WTC11 (cell line): ENCODE data around the gene F10. TPM values are rescaled to one million over a fixed set of nuclear protein-coding genes. Genes with fewer than 3 reads are reported as not detected.
A peak's percentile ranks its signal among the peaks of the same experiment; 100 is the strongest.

Experiments
- ATAC-seq: fragments of 200-7000 bp; cut with Tn5 transposase; 2 replicates; pipeline ENCODE4 v1.10.0; 2021; ENCODE audit warnings: mild to moderate bottlenecking, moderate library complexity
- CTCF ChIA-PET: fragments of 300-600 bp; sonication (Branson Sonifier 250); formaldehyde crosslinking; loops from one replicate; lab custom pipeline; 2021; ENCODE audit warnings: antibody characterized with exemption; lab: Charles Lee
- POLR2A ChIA-PET: fragments of 350-600 bp; sonication (Branson Sonifier 250); formaldehyde crosslinking; loops from one replicate; lab custom pipeline; 2021; ENCODE audit warnings: antibody characterized with exemption; lab: Charles Lee
- DNase-seq: peaks from one replicate; pipeline ENCODE4 v3.0.0; 2021; ENCODE audit warnings: low spot score
- H3K27ac Mint-ChIP-seq: 2 replicates; pipeline ENCODE4 v1.8.0; 2021; ENCODE audit warnings: mixed read lengths
- H3K27me3 Mint-ChIP-seq: 2 replicates; pipeline ENCODE4 v1.8.0; 2021; ENCODE audit warnings: low read depth, mild to moderate bottlenecking, moderate library complexity, mixed read lengths
- H3K36me3 Mint-ChIP-seq: 2 replicates; pipeline ENCODE4 v1.8.0; 2021; ENCODE audit warnings: mixed read lengths
- H3K4me1 Mint-ChIP-seq: 2 replicates; pipeline ENCODE4 v1.8.0; 2022; ENCODE audit warnings: mixed read lengths
- H3K4me3 Mint-ChIP-seq: 2 replicates; pipeline ENCODE4 v1.8.0; 2021; ENCODE audit warnings: mild to moderate bottlenecking, moderate library complexity, mixed read lengths
- H3K9me3 Mint-ChIP-seq: 2 replicates; pipeline ENCODE4 v1.8.0; 2021; ENCODE audit warnings: mixed read lengths
- ATF1 ChIP-seq: sonication (generic); formaldehyde crosslinking; IDR thresholded peaks from 2 replicates; pipeline ENCODE4 v1.8.1; 2023; ENCODE audit warnings: mild to moderate bottlenecking, moderate library complexity, missing genetic modification reagents
- E2F5 ChIP-seq: sonication (generic); formaldehyde crosslinking; IDR thresholded peaks from 2 replicates; pipeline ENCODE4 v1.8.1; 2022; ENCODE audit warnings: mild to moderate bottlenecking, moderate library complexity, missing genetic modification reagents
- EMX1 ChIP-seq: fragments of 250-450 bp; sonication (Bioruptor Pico); IDR thresholded peaks from 2 replicates; pipeline ENCODE4 v1.8.0; 2021; ENCODE audit warnings: mild to moderate bottlenecking
- ETV6 ChIP-seq: sonication (generic); formaldehyde crosslinking; IDR thresholded peaks from 2 replicates; pipeline ENCODE4 v1.8.1; 2022; ENCODE audit warnings: mild to moderate bottlenecking, missing genetic modification reagents
- GABPB1 ChIP-seq: sonication (generic); formaldehyde crosslinking; IDR thresholded peaks from 2 replicates; pipeline ENCODE4 v1.8.1; 2023; ENCODE audit warnings: mild to moderate bottlenecking, missing genetic modification reagents
- JAZF1 ChIP-seq: fragments of 250-450 bp; sonication (Bioruptor Pico); IDR thresholded peaks from 2 replicates; pipeline ENCODE4 v1.9.0; 2021; ENCODE audit warnings: moderate library complexity, mild to moderate bottlenecking, inconsistent platforms
- NFE2L1 ChIP-seq: sonication (generic); formaldehyde crosslinking; IDR thresholded peaks from 2 replicates; pipeline ENCODE4 v1.8.1; 2023; ENCODE audit warnings: missing genetic modification reagents
- NR2C2 ChIP-seq: sonication (generic); formaldehyde crosslinking; IDR thresholded peaks from 2 replicates; pipeline ENCODE4 v1.8.0; 2022; ENCODE audit warnings: mild to moderate bottlenecking, missing genetic modification reagents
- RELA ChIP-seq: sonication (generic); formaldehyde crosslinking; IDR thresholded peaks from 2 replicates; pipeline ENCODE4 v1.8.1; 2022; ENCODE audit warnings: missing genetic modification reagents, mild to moderate bottlenecking, borderline replicate concordance
- SMAD4 ChIP-seq: sonication (generic); formaldehyde crosslinking; IDR thresholded peaks from 2 replicates; pipeline ENCODE4 v1.8.0; 2022; ENCODE audit warnings: mild to moderate bottlenecking, missing genetic modification reagents
- TEAD4 ChIP-seq: sonication (generic); formaldehyde crosslinking; IDR thresholded peaks from 2 replicates; pipeline ENCODE4 v1.8.0; 2022; ENCODE audit warnings: mild to moderate bottlenecking, missing genetic modification reagents
- USF2 ChIP-seq: sonication (generic); formaldehyde crosslinking; IDR thresholded peaks from 2 replicates; pipeline ENCODE4 v1.8.1; 2023; ENCODE audit warnings: mild to moderate bottlenecking, missing genetic modification reagents, moderate library complexity
- ZMAT4 ChIP-seq: fragments of 250-450 bp; sonication (Bioruptor Pico); IDR thresholded peaks from 2 replicates; pipeline ENCODE4 v1.9.0; 2021; ENCODE audit warnings: mild to moderate bottlenecking
- ZNF512 ChIP-seq: sonication (generic); formaldehyde crosslinking; IDR thresholded peaks from 2 replicates; pipeline ENCODE4 v1.8.1; 2022; ENCODE audit warnings: missing genetic modification reagents, borderline replicate concordance
- ZNF671 ChIP-seq: fragments of 250-450 bp; sonication (Bioruptor Pico); IDR thresholded peaks from 2 replicates; pipeline ENCODE4 v1.8.0; 2021; ENCODE audit warnings: mild to moderate bottlenecking
- total RNA-seq: library from RNA; stranded (reverse); gene quantifications from 3 replicates; pipeline ENCODE4 v1.2.3, GENCODE V29; 2021
- TF ChIP-seq, protein P1 (sequence below): sonication (generic); formaldehyde crosslinking; IDR thresholded peaks from 2 replicates; pipeline ENCODE4 v1.8.1; 2023; ENCODE audit warnings: mild to moderate bottlenecking, moderate library complexity, missing genetic modification reagents
- TF ChIP-seq, protein P2 (sequence below): sonication (generic); formaldehyde crosslinking; IDR thresholded peaks from 2 replicates; pipeline ENCODE4 v1.8.0; 2022; ENCODE audit warnings: mild to moderate bottlenecking, missing genetic modification reagents

F10 gene
- total RNA-seq, 1 experiment from 2014 or later: 0.87 TPM

DNA sequence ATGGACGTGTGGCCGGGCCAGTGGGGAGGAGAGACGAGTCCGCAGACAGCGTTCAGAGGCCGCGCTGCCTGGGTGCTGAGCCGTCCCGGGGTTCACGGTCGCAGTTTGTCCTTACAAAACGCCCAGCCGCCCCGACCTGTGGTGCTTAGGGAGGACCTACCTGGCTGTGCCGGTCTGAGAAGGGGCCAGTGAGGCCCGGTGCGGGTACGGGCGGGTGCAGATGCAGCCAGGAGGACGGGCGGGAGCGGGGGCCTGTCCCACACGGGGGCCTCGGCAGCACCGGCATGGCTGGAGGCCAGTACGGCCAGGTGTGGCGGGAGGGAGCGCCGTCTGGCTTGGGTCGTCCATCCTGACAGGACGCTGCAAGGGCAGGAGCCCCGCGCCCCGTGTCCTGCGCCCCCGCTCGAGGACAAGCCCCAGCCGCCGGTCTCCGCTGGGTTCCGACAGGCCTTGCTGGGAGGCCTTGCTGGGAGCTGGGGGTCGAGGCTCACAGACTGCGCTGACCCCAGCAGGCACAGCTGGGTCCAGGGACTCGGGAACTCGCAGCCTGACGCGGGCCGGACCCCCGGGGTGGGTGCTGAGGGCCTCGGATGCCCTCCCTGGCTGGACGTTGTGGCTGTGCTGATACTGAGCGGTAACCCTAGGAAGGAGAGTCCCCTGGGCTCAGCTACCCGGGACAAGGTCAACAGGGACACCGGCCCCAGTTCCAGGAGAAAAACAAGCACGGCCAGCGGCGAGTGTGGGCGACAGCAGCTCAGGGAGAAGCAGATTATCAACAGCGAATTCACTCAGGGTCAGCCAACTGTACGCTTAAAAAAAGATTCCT is 30.6 kb downstream of the F10 start (continued):
- TF ChIP-seq, protein P1, sequence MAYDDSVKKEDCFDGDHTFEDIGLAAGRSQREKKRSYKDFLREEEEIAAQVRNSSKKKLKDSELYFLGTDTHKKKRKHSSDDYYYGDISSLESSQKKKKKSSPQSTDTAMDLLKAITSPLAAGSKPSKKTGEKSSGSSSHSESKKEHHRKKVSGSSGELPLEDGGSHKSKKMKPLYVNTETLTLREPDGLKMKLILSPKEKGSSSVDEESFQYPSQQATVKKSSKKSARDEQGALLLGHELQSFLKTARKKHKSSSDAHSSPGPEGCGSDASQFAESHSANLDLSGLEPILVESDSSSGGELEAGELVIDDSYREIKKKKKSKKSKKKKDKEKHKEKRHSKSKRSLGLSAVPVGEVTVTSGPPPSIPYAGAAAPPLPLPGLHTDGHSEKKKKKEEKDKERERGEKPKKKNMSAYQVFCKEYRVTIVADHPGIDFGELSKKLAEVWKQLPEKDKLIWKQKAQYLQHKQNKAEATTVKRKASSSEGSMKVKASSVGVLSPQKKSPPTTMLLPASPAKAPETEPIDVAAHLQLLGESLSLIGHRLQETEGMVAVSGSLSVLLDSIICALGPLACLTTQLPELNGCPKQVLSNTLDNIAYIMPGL (CRISPR knock-in tag): peak; percentile 84; the same call in 1 of the 2 replicates
- TF ChIP-seq JAZF1 (CRISPR knock-in tag): no peak
- no peak for TF ChIP-seq E2F5 (CRISPR knock-in tag)
- TF ChIP-seq NFE2L1 (CRISPR knock-in tag): no peak
- TF ChIP-seq ZNF512 (CRISPR knock-in tag): no peak
- no peak for TF ChIP-seq EMX1 (CRISPR knock-in tag)
- no peak; the same call in 1 of the 2 replicates for TF ChIP-seq NR2C2 (CRISPR knock-in tag)
- TF ChIP-seq ATF1 (CRISPR knock-in tag): no peak
- TF ChIP-seq ZMAT4 (CRISPR knock-in tag): no peak
- peak; percentile 44; the same call in 1 of the 2 replicates for TF ChIP-seq USF2
- peak; percentile 23; the same call in 1 of the 2 replicates for TF ChIP-seq RELA (CRISPR knock-in tag)
- no peak for TF ChIP-seq TEAD4 (CRISPR knock-in tag)
- TF ChIP-seq GABPB1: no peak
- peak; percentile 26; the same call in 1 of the 2 replicates for TF ChIP-seq ETV6 (CRISPR knock-in tag)

DNA sequence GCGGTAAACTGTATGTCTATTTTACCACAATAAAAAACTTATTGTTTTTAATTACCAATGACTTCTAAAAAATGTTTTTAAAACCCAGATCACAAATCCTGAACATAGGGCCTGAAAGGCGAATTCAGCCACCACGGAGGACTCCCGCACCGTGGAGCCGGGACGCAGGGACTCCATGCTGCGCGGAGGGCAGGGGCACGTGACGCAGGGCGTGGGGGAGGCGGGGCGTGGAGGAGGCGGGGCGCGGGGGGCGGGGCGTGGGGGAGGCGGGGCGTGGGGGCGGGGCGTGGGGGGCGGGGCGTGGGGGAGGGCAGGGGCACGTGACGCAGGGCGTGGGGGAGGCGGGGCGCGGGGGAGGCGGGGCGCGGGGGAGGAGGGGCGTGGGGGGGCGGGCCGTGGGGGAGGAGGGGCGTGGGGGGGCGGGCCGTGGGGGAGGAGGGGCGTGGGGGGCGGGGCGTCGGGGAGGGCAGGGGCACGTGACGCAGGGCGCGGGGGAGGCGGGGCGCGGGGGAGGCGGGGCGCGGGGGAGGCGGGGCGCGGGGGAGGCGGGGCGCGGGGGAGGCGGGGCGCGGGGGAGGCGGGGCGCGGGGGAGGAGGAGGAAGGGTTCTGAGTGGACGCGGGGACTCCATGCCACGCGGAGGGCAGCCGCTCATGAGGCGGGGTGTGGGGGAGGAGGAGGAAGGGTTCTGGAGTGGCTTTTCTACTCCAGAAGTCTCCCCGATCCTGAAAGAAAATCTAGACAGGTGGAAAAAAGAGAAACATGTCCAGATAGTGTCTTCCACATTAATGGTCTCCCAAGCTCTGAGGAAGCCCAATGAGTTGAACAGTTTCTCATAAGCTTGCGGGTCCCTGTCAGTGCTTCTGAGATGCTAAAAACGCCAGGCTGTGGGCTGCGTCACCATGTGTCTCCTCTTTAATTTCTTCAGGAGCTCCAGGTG is 31.5 kb downstream of the F10 start:
- peak; percentile 53 for DNase-seq
- peaks cover 12% of the 10 kb centered on the region for H3K9me3 Mint-ChIP-seq
- TF ChIP-seq ZNF671 (CRISPR knock-in tag) (no peak), USF2 (peak; percentile 90), SMAD4 (CRISPR knock-in tag) (no peak)
- TF ChIP-seq, protein P2, sequence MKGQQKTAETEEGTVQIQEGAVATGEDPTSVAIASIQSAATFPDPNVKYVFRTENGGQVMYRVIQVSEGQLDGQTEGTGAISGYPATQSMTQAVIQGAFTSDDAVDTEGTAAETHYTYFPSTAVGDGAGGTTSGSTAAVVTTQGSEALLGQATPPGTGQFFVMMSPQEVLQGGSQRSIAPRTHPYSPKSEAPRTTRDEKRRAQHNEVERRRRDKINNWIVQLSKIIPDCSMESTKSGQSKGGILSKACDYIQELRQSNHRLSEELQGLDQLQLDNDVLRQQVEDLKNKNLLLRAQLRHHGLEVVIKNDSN: peak; percentile 89
- TF ChIP-seq, all 79 proteins: peak for 2
- peaks cover 25% of the 10 kb centered on the region for H3K4me1 Mint-ChIP-seq
- ChIA-PET CTCF (no interaction called here), POLR2A (no interaction called here)
- peak overlapping the region; percentile 63 for H3K4me3 Mint-ChIP-seq
- ATAC-seq: peak; percentile 14; the same call in 1 of the 2 replicates
- H3K27ac Mint-ChIP-seq: peak overlapping the region; percentile 53; the same call in 1 of the 2 replicates
- peaks cover 25% of the 10 kb centered on the region for H3K27me3 Mint-ChIP-seq
- no peaks in the 10 kb centered on the region for H3K36me3 Mint-ChIP-seq
